Measurements from ENCODE around the gene PHF1.

DNA sequence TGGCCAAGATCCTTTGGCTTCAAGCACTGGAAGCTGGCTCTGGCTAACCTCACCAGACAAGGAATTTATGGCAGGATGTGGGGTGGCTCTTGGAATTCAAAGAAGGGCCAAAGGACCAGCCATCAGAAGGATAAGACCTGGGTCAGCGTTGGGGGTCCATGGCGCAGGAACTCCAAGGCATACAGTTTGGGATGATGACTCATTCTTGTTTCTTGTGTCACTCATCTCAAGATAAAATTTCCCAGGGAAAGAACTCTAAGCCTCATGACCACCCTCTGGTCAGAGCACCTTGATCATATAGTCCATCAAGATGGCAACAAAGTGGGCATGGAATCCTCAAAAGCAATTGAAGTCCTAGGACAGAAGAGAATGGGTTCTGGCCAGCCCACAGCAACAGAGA lies 48.4 kb downstream of the PHF1 start:
- no peak for TF ChIP-seq CTCF (IDR thresholded peaks at IDR 0.05; ENCODE audit: low read length)
- no peak for TF ChIP-seq EZH2 (IDR thresholded peaks at IDR 0.05; ENCODE audit: borderline replicate concordance, low read length)

All from OCI-LY1 (cell line).